ENCODE measurements around the gene ATG12.

DNA sequence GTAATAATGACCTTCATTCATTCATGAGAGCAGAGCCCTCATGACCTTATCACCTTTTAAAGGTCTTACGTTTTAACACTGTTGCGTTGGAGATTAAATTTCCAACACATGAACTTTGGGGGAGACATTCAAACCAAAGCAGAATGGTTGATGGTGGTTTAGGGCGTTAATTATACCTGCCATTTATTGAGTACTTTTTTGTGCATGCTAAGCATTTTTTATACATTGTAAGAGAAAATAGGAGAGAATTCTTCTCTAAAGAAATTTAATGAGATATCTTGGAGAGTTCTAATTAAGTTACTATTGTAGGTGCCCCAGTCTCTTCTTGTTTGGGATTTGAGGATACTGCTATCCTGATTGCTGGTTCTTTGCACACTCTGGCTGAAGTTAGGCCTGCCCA is 12.8 kb upstream of the ATG12 start:
- TF ChIP-seq, protein P1, sequence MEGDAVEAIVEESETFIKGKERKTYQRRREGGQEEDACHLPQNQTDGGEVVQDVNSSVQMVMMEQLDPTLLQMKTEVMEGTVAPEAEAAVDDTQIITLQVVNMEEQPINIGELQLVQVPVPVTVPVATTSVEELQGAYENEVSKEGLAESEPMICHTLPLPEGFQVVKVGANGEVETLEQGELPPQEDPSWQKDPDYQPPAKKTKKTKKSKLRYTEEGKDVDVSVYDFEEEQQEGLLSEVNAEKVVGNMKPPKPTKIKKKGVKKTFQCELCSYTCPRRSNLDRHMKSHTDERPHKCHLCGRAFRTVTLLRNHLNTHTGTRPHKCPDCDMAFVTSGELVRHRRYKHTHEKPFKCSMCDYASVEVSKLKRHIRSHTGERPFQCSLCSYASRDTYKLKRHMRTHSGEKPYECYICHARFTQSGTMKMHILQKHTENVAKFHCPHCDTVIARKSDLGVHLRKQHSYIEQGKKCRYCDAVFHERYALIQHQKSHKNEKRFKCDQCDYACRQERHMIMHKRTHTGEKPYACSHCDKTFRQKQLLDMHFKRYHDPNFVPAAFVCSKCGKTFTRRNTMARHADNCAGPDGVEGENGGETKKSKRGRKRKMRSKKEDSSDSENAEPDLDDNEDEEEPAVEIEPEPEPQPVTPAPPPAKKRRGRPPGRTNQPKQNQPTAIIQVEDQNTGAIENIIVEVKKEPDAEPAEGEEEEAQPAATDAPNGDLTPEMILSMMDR (conservative IDR thresholded peaks at IDR 0.05; ENCODE audit: low read depth, low read length), result no peak
- TF ChIP-seq EZH2phosphoT487 (IDR thresholded peaks at IDR 0.05; ENCODE audit: borderline replicate concordance, low read length), result no peak
- TF ChIP-seq EZH2 (IDR thresholded peaks at IDR 0.05; ENCODE audit: low read length, unreplicated experiment), result no peak

Measured in PC-3 (cell line).